Heart right ventricle (tissue), 16 donors: ENCODE data around the gene ARHGDIB. TPM values are rescaled to one million over a fixed set of nuclear protein-coding genes. Genes with fewer than 3 reads are reported as not detected.

ENCODE experiments used
- ATAC-seq, 8 donors: fragments of 200-7000 bp; cut with Tn5 transposase; one replicate each; pipeline ENCODE4 v1.9.1; 2020; ENCODE audit warnings: mild to moderate bottlenecking in 8 of 8, moderate library complexity in 8 of 8, moderate number of reproducible peaks in 1 of 8
- DNase-seq, 2 donors: peaks; one replicate each; pipeline ENCODE4 v3.0.0-alpha.2; 2020
- H3K27ac ChIP-seq, 10 donors: fragments of 200-600 bp; sonication (generic) in 2 of 10; one replicate each; pipeline versions ENCODE4 v1.5.0 to v1.8.0; 2020 to 2022; ENCODE audit warnings: mild to moderate bottlenecking in 3 of 10
- H3K27me3 ChIP-seq, 7 donors: fragments of 200-600 bp; one replicate each; pipeline ENCODE4 v1.8.0; 2021 to 2022; ENCODE audit warnings: mild to moderate bottlenecking in 2 of 7
- H3K36me3 ChIP-seq, 9 donors: fragments of 200-600 bp; sonication (generic) in 1 of 9; one replicate each; pipeline versions ENCODE4 v1.5.0 to v1.8.0; 2020 to 2022; ENCODE audit warnings: mild to moderate bottlenecking in 2 of 9
- H3K4me1 ChIP-seq, 9 donors: fragments of 200-600 bp; sonication (generic) in 1 of 9; one replicate each; pipeline versions ENCODE4 v1.5.0 to v1.8.0; 2020 to 2022; ENCODE audit warnings: mild to moderate bottlenecking in 4 of 9
- H3K4me3 ChIP-seq, 10 donors: fragments of 200-600 bp; sonication (generic) in 2 of 10; one replicate each; pipeline versions ENCODE4 v1.5.0 to v1.8.0; 2020 to 2022; ENCODE audit warnings: mild to moderate bottlenecking in 7 of 10, moderate library complexity in 2 of 10
- H3K9me3 ChIP-seq, 11 donors: fragments of 200-600 bp in 10 of 11; sonication (generic) in 2 of 11; one replicate each; pipeline versions ENCODE4 v1.5.0 to v1.8.0; 2013 to 2022; ENCODE audit warnings: mild to moderate bottlenecking in 2 of 11, control low read depth in 1 of 11, moderate library complexity in 1 of 11
- CTCF ChIP-seq, 9 donors: fragments of 200-600 bp; sonication (generic) in 2 of 9; IDR thresholded peaks; one replicate each; pipeline versions ENCODE4 v1.5.0 to v1.8.0; 2021 to 2022; ENCODE audit warnings: antibody characterized with exemption in 9 of 9, mild to moderate bottlenecking in 5 of 9, moderate library complexity in 1 of 9
- WGBS, 2 donors: extraction: QIAGEN DNeasy Blood & Tissue Kit; methylation state at CpG; one replicate each; pipeline ENCODE4 v1.1.7; 2013; ENCODE audit warnings: inconsistent platforms in 1 of 2; 5-methylcytosine and 5-hydroxymethylcytosine counted together
- intact Hi-C, 10 donors: fragments of 100-400 bp; cut with DNase I; formaldehyde crosslinking; loops; one replicate each; pipeline versions ENCODE4 v1.11.1 to v1.14.2; 2022
- polyA plus RNA-seq, 2 donors: library from polyadenylated mRNA; stranded (reverse); fragments of 200-250 nt; gene quantifications; one replicate each; pipeline ENCODE4 v1.2.3, GENCODE V29; 2013
- total RNA-seq, 10 donors: library from RNA; stranded (reverse); fragmentation: NEBNext Ultra II Directional in 3 of 10; extraction: Animal tissue kit (Norgen Biotek cat#: 25700) in 3 of 10; gene quantifications; one replicate each; pipeline versions ENCODE4 v1.2.1 to v1.2.4, GENCODE V29; 2021 to 2023
- donor health status: Arrhythmogenic right ventricular cardiomyopathy.
- donor health status: ischemic (EF 13 %, LVEDD 7.1; RV severe dilation, severe dysfunction).
- donor health status: healthy with polysubstance abuse.
- donor health status: DM: no; HTN: yes; CAD: no.
- donor health status: DM: no; HTN: no; CAD: no.
- donor health status: ischemic (EF 25% LVEDD 6.9; RV normal size, moderate dysfunction).
- donor health status: ischemic (EF 25% LVEDD 5.7; RV mildly dilated, moderate dysfunction).
- donor health status: healthy.
- donor health status: DM: yes; HTN: yes; CAD: no.
- donor health status: Ischemic cardiomyopathy.
- donor health status: ischemic (EF 35%, LVEDD 5.7; RV mildly dilated, moderate dysfunction).
- donor health status: nonischemic (EF 11% LVEDD 7.7; RV severe dilation, severe dysfunction).
- donor health status: DM: yes; HTN: yes; CAD: no.
- donor health status: PGD.
- donor health status: ischemic (EF 29% LVEDD 5.4; RV normal size, mild dysfunction).
- donor health status: nonischemic (EF 23%, LVEDD 6.1; RV moderate dilation, normal function).

Gene ARHGDIB
- total and polyA plus RNA-seq, 12 donors, result 28.1 to 150 (median 45.4) TPM

- DNase-seq, result no peak
- Histone ChIP-seq H3K9me3 (no peaks in the 10 kb centered on the region), H3K27me3 (no peaks in the 10 kb centered on the region), H3K36me3 (peaks cover 0 to 7% (median 0%) of the 10 kb centered on the region in 9 donors), H3K27ac (peak overlapping the region; percentile 76 to 95 (median 84)), H3K4me1 (peaks cover 0 to 96% (median 72%) of the 10 kb centered on the region in 9 donors), H3K4me3 (peak overlapping the region in 8 of 10 donors; percentile 15 to 73 (median 54))
- intact Hi-C loops, result loop anchor here in 2 of 10 donors (5.0 to 10.0 kb wide), 2 partner anchors 64 to 71 kb away; partner anchors contain the start of gene MGP (in 1 of the 2)
- no peak for ATAC-seq
- TF ChIP-seq CTCF (IDR thresholded peaks at IDR 0.05), result no peak
- WGBS, 2 donors, result 68 to 82% methylated on average over 11 of the region's 11 CpGs
Observed at GRCh38 chr12:14958361-14959125, 2.9 kb downstream of the ARHGDIB start.

- ATAC-seq, result no peak
- 53 to 73% methylated on average over 5 of the region's 5 CpGs for WGBS, 2 donors
- no peak for DNase-seq
- Histone ChIP-seq H3K27me3 (no peaks in the 10 kb centered on the region), H3K36me3 (peaks cover 0 to 7% (median 0%) of the 10 kb centered on the region in 9 donors), H3K4me1 (peaks cover 0 to 96% (median 81%) of the 10 kb centered on the region in 9 donors), H3K4me3 (peak overlapping the region in 8 of 10 donors; percentile 15 to 73 (median 54)), H3K9me3 (no peaks in the 10 kb centered on the region), H3K27ac (peak overlapping the region; percentile 43 to 95 (median 84))
- no peak for TF ChIP-seq CTCF (IDR thresholded peaks at IDR 0.05)
- intact Hi-C loops, result loop anchor here in 2 of 10 donors (5.0 to 10.0 kb wide), 2 partner anchors 63 to 70 kb away; partner anchors contain the start of gene MGP (in 1 of the 2)
Observed at GRCh38 chr12:14957551-14958168, 3.7 kb downstream of the ARHGDIB start.

- intact Hi-C loops, result loop anchor here in 2 of 10 donors (5.0 to 10.0 kb wide), 2 partner anchors 62 to 70 kb away; partner anchors contain the start of gene MGP (in 1 of the 2)
- peak overlapping the region in 2 of 10 donors; percentile 71 to 73 for H3K4me3 ChIP-seq
- peak overlapping the region in 8 of 10 donors; percentile 54 to 95 (median 86) for H3K27ac ChIP-seq
- no peaks in the 10 kb centered on the region for H3K9me3 ChIP-seq
- peaks cover 0 to 96% (median 84%) of the 10 kb centered on the region in 9 donors for H3K4me1 ChIP-seq
- TF ChIP-seq CTCF (IDR thresholded peaks at IDR 0.05), result no peak
- H3K27me3 ChIP-seq, result no peaks in the 10 kb centered on the region
- H3K36me3 ChIP-seq, result peaks cover 0 to 7% (median 0%) of the 10 kb centered on the region in 9 donors
- WGBS, 2 donors, result 60 to 83% methylated on average over 2 of the region's 2 CpGs
- DNase-seq, result no peak
- ATAC-seq, result no peak
Observed at GRCh38 chr12:14956905-14957304, 4.5 kb downstream of the ARHGDIB start.
